ENCODE results near the gene FAM193A.
"Not testable (repeated sequence)": the region's sequence is repeated elsewhere in the genome, so short reads cannot be mapped to it uniquely, and the experiment has no call there.

Gene FAM193A

DNA sequence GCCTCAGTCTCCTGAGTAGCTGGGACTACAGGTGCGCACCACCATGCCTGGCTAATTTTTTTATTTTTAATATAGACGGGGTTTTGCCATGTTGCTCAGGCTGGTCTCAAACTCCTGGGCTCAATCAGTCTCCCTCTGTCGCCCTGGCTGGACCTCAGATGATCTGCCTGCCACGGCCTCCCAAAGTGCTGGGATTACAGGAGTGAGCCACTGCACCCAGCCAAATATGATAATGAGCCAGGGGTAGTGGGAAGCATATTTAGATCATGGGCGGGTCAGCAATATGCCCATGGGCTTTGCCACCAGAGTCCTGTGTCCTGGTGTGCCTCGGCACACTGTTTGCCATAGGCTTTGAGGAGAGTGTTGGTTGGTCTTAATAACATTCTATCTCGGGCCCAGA is 71.8 kb downstream of the FAM193A start:
- Histone ChIP-seq H3K4me2 (ENCODE audit: low read depth, low read length, poor library complexity, severe bottlenecking) (no peak overlapping the region), H2AFZ (ENCODE audit: low read depth, low read length, severe bottlenecking) (no peak overlapping the region), H3K9me2 (replicated peaks; ENCODE audit: insufficient read depth, low read length) (no peaks in the 10 kb centered on the region), H3F3A (ENCODE audit: insufficient read depth) (no peaks in the 10 kb centered on the region), H3K9me3 (ENCODE audit: insufficient read depth, low read length) (no peaks in the 10 kb centered on the region), H3K79me2 (ENCODE audit: insufficient read depth, low read length) (peaks cover 90% of the 10 kb centered on the region), H3K9ac (ENCODE audit: low read length) (no peak overlapping the region), H3K27me3 (ENCODE audit: low read length) (no peaks in the 10 kb centered on the region), H3K36me3 (ENCODE audit: low read length) (no peaks in the 10 kb centered on the region), H3K27ac (ENCODE audit: low read depth, low read length) (no peak overlapping the region), H3K4me3 (ENCODE audit: insufficient read depth, low read length, poor library complexity, severe bottlenecking) (no peak overlapping the region), H4K20me1 (ENCODE audit: low read depth, low read length) (no peaks in the 10 kb centered on the region)
- TF ChIP-seq EZH2phosphoT487 (conservative IDR thresholded peaks at IDR 0.05; ENCODE audit: low read length): no peak
- TF ChIP-seq, protein P1, sequence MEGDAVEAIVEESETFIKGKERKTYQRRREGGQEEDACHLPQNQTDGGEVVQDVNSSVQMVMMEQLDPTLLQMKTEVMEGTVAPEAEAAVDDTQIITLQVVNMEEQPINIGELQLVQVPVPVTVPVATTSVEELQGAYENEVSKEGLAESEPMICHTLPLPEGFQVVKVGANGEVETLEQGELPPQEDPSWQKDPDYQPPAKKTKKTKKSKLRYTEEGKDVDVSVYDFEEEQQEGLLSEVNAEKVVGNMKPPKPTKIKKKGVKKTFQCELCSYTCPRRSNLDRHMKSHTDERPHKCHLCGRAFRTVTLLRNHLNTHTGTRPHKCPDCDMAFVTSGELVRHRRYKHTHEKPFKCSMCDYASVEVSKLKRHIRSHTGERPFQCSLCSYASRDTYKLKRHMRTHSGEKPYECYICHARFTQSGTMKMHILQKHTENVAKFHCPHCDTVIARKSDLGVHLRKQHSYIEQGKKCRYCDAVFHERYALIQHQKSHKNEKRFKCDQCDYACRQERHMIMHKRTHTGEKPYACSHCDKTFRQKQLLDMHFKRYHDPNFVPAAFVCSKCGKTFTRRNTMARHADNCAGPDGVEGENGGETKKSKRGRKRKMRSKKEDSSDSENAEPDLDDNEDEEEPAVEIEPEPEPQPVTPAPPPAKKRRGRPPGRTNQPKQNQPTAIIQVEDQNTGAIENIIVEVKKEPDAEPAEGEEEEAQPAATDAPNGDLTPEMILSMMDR (IDR thresholded peaks at IDR 0.05; ENCODE audit: insufficient read depth, low read length, poor library complexity, severe bottlenecking): no peak

DNA sequence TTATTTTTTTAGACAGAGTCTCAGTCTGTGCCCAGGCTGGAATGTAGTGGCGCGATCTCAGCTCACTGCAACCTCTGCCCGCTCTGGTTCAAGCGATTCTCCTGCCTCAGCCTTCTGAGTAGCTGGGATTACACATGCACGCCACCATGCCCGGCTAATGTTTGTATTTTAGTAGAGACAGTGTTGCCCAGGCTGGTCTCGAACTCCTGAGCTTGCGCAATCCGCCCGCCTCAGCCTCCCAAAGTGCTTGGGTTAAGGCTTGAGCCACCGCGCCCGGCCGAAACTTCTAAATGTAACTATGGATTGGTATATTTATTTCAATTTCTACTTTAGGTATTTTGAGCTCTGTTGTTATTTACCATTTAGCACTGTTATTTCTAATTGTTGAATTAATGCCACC is 79.4 kb downstream of the FAM193A start:
- Histone ChIP-seq H3K79me2 (ENCODE audit: insufficient read depth, low read length) (peaks cover 88% of the 10 kb centered on the region), H3K27ac (ENCODE audit: low read depth, low read length) (no peak overlapping the region), H3F3A (ENCODE audit: insufficient read depth) (0 out of 2 replicates have a peak, but pooled peaks cover 11% of the 10 kb centered on the region), H3K4me2 (ENCODE audit: low read depth, low read length, poor library complexity, severe bottlenecking) (no peak overlapping the region), H3K4me3 (ENCODE audit: insufficient read depth, low read length, poor library complexity, severe bottlenecking) (no peak overlapping the region), H4K20me1 (ENCODE audit: low read depth, low read length) (peaks cover 11% of the 10 kb centered on the region; the same call in 1 of the 2 replicates), H3K36me3 (ENCODE audit: low read length) (no peaks in the 10 kb centered on the region), H3K9me2 (replicated peaks; ENCODE audit: insufficient read depth, low read length) (no peaks in the 10 kb centered on the region), H2AFZ (ENCODE audit: low read depth, low read length, severe bottlenecking) (no peak overlapping the region), H3K27me3 (ENCODE audit: low read length) (no peaks in the 10 kb centered on the region), H3K9ac (ENCODE audit: low read length) (no peak overlapping the region), H3K9me3 (ENCODE audit: insufficient read depth, low read length) (no peaks in the 10 kb centered on the region)
- TF ChIP-seq, protein P1 (IDR thresholded peaks at IDR 0.05; ENCODE audit: insufficient read depth, low read length, poor library complexity, severe bottlenecking): no peak
- no peak for TF ChIP-seq EZH2phosphoT487 (conservative IDR thresholded peaks at IDR 0.05; ENCODE audit: low read length)

DNA sequence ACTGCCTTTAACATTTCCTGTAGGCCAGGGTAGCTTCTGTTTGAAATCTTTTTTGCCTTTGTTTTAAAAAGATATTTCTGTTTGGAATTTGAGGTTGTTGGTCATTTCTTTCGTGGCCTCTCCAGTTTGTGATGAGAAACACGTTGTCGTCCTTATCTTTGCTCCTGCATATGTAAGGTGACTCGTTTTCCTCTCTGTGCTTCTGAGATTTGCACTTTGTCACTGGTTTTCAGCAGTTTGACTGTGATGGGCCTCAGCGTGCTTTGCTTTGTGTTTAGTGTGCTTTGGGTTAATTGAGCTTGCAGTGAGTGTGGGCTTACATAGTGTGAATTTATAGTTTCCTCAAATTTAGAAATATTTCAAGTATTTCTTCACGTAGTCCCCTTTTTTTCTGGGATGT is 81.5 kb downstream of the FAM193A start:
- peaks cover 89% of the 10 kb centered on the region for H3K79me2 ChIP-seq (ENCODE audit: insufficient read depth, low read length)
- no peaks in the 10 kb centered on the region for H3K9me3 ChIP-seq (ENCODE audit: insufficient read depth, low read length)
- no peak overlapping the region for H3K4me2 ChIP-seq (ENCODE audit: low read depth, low read length, poor library complexity, severe bottlenecking)
- H3K27ac ChIP-seq (ENCODE audit: low read depth, low read length): no peak overlapping the region
- no peak overlapping the region for H2AFZ ChIP-seq (ENCODE audit: low read depth, low read length, severe bottlenecking)
- peaks cover 11% of the 10 kb centered on the region; the same call in 1 of the 2 replicates for H4K20me1 ChIP-seq (ENCODE audit: low read depth, low read length)
- H3K27me3 ChIP-seq (ENCODE audit: low read length): no peaks in the 10 kb centered on the region
- no peaks in the 10 kb centered on the region for H3K36me3 ChIP-seq (ENCODE audit: low read length)
- 0 out of 2 replicates have a peak, but pooled peaks cover 11% of the 10 kb centered on the region for H3F3A ChIP-seq (ENCODE audit: insufficient read depth)
- no peak overlapping the region for H3K4me3 ChIP-seq (ENCODE audit: insufficient read depth, low read length, poor library complexity, severe bottlenecking)
- no peak for TF ChIP-seq EZH2phosphoT487 (conservative IDR thresholded peaks at IDR 0.05; ENCODE audit: low read length)
- TF ChIP-seq, protein P1 (IDR thresholded peaks at IDR 0.05; ENCODE audit: insufficient read depth, low read length, poor library complexity, severe bottlenecking): no peak
- H3K9me2 ChIP-seq (replicated peaks; ENCODE audit: insufficient read depth, low read length): no peaks in the 10 kb centered on the region
- no peak overlapping the region for H3K9ac ChIP-seq (ENCODE audit: low read length)

DNA sequence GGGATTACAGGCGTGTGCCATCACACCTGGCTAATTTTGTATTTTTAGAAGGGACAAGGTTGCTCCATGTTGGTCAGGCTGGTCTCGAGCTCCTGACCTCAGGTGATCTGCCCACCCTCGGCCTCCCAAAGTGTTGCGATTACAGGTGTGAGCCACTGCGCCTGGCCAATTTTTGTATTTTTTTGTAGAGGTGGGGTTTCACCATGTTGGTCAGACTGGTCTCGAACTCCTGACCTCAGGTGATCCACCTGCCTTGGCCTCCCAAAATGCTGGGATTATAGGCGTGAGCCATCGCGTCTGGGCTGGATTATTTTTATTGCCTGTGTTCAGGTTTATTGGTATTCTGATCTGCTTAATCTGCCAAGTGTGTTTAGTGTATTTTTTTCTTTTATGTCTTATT is 82.3 kb downstream of the FAM193A start:
- H3F3A ChIP-seq (ENCODE audit: insufficient read depth): 0 out of 2 replicates have a peak, but pooled peaks cover 11% of the 10 kb centered on the region
- not testable (repeated sequence) for H3K4me2 ChIP-seq (ENCODE audit: low read depth, low read length, poor library complexity, severe bottlenecking); H3K36me3 ChIP-seq (ENCODE audit: low read length); H3K4me3 ChIP-seq (ENCODE audit: insufficient read depth, low read length, poor library complexity, severe bottlenecking); H3K9me3 ChIP-seq (ENCODE audit: insufficient read depth, low read length); H3K9me2 ChIP-seq (replicated peaks; ENCODE audit: insufficient read depth, low read length); H3K27ac ChIP-seq (ENCODE audit: low read depth, low read length); H2AFZ ChIP-seq (ENCODE audit: low read depth, low read length, severe bottlenecking); H3K9ac ChIP-seq (ENCODE audit: low read length); H3K27me3 ChIP-seq (ENCODE audit: low read length)
- peaks cover 90% of the 10 kb centered on the region for H3K79me2 ChIP-seq (ENCODE audit: insufficient read depth, low read length)
- H4K20me1 ChIP-seq (ENCODE audit: low read depth, low read length): peaks cover 11% of the 10 kb centered on the region; the same call in 1 of the 2 replicates

Data from SU-DHL-6 (cell line).